ENCODE measurements around the gene FAM193B. TPM values are rescaled to one million over a fixed set of nuclear protein-coding genes. Genes with fewer than 3 reads are reported as not detected.
"Not testable (repeated sequence)": the region's sequence is repeated elsewhere in the genome, so short reads cannot be mapped to it uniquely, and the experiment has no call there.

FAM193B gene
- total RNA-seq, 6 experiments from 2014 or later: 22.1 to 55.4 (median 39.2) TPM

GRCh38 chr5:177535125-177535524, 19.2 kb downstream of the FAM193B start:
- Histone ChIP-seq H3K27ac (peak overlapping the region in 2 of 3 donors; percentile 19 to 26), H3K27me3 (no peaks in the 10 kb centered on the region), H3K4me3 (no peak overlapping the region), H3K4me1 (peaks cover 0 to 17% (median 6%) of the 10 kb centered on the region in 4 donors), H3K36me3 (peaks cover 0 to 54% (median 6%) of the 10 kb centered on the region in 4 donors), H3K9me3 (no peaks in the 10 kb centered on the region)
- ATAC-seq: peak; percentile 54 to 70 (median 61)
- intact Hi-C loops (cut with DNase I): no loop called here
- 17% methylated on average over 7 of the region's 7 CpGs for WGBS (ENCODE audit: insufficient coverage, low coverage, low lambda C conversion rate, missing lambda C conversion rate)
- no peak for DNase-seq
- peak; percentile 4 to 27 (median 8) for TF ChIP-seq CTCF (IDR thresholded peaks at IDR 0.05)
- no peak for TF ChIP-seq POLR2A (IDR thresholded peaks at IDR 0.05)

GRCh38 chr5:177534433-177534832, 19.9 kb downstream of the FAM193B start:
- peak in 1 of 3 donors; percentile 62 for DNase-seq
- intact Hi-C loops (cut with DNase I); H3K4me3 ChIP-seq; H3K27me3 ChIP-seq; H3K9me3 ChIP-seq: not testable (repeated sequence)
- H3K4me1 ChIP-seq: peaks cover 0 to 17% (median 6%) of the 10 kb centered on the region in 4 donors
- WGBS (ENCODE audit: insufficient coverage, low coverage, low lambda C conversion rate, missing lambda C conversion rate): 23% methylated on average over 4 of the region's 7 CpGs
- H3K36me3 ChIP-seq: peaks cover 0 to 61% (median 6%) of the 10 kb centered on the region in 4 donors
- peak overlapping the region in 2 of 3 donors; percentile 19 to 26 for H3K27ac ChIP-seq
- peak; percentile 70 to 76 (median 71) for ATAC-seq

GRCh38 chr5:177531209-177531940, 23.0 kb downstream of the FAM193B start:
- TF ChIP-seq POLR2A (IDR thresholded peaks at IDR 0.05): no peak
- no peak for DNase-seq
- WGBS (ENCODE audit: insufficient coverage, low coverage, low lambda C conversion rate, missing lambda C conversion rate): 83% methylated on average over 1 of the region's 27 CpGs
- peaks cover 0 to 56% (median 16%) of the 10 kb centered on the region in 4 donors for H3K36me3 ChIP-seq
- H3K9me3 ChIP-seq: no peaks in the 10 kb centered on the region
- no peak overlapping the region for H3K4me3 ChIP-seq
- H3K27ac ChIP-seq: no peak overlapping the region
- no peaks in the 10 kb centered on the region for H3K27me3 ChIP-seq
- ATAC-seq: no peak
- intact Hi-C loops (cut with DNase I): no loop called here
- peaks cover 0 to 17% (median 6%) of the 10 kb centered on the region in 4 donors for H3K4me1 ChIP-seq

- DNase-seq: no peak
- 74% methylated on average over 2 of the region's 3 CpGs for WGBS (ENCODE audit: insufficient coverage, low coverage, low lambda C conversion rate, missing lambda C conversion rate)
- no peak overlapping the region for H3K4me3 ChIP-seq
- H3K4me1 ChIP-seq: peaks cover 0 to 17% (median 6%) of the 10 kb centered on the region in 4 donors
- intact Hi-C loops (cut with DNase I): no loop called here
- no peak for ATAC-seq
- no peaks in the 10 kb centered on the region for H3K27me3 ChIP-seq
- H3K27ac ChIP-seq: no peak overlapping the region
- peaks cover 0 to 64% (median 14%) of the 10 kb centered on the region in 4 donors for H3K36me3 ChIP-seq
- H3K9me3 ChIP-seq: no peaks in the 10 kb centered on the region
- no peak for TF ChIP-seq POLR2A (IDR thresholded peaks at IDR 0.05)
- no peak for TF ChIP-seq CTCF (IDR thresholded peaks at IDR 0.05)
Measured at GRCh38 chr5:177530638-177531037, 23.7 kb downstream of the FAM193B start.

- WGBS (ENCODE audit: insufficient coverage, low coverage, low lambda C conversion rate, missing lambda C conversion rate): 78% methylated on average over 4 of the region's 12 CpGs
Measured at GRCh38 chr5:177529247-177530203, 24.8 kb downstream of the FAM193B start.

More at GRCh38 chr5:177529247-177530203, 24.8 kb downstream of the FAM193B start:
- peaks cover 0 to 75% (median 16%) of the 10 kb centered on the region in 4 donors for H3K36me3 ChIP-seq
- DNase-seq (no peak), ATAC-seq (no peak)
- no peak overlapping the region for H3K4me3 ChIP-seq
- peaks cover 0 to 8% (median 3%) of the 10 kb centered on the region in 4 donors for H3K4me1 ChIP-seq
- TF ChIP-seq CTCF (IDR thresholded peaks at IDR 0.05) (no peak), POLR2A (IDR thresholded peaks at IDR 0.05) (no peak)
- no peak overlapping the region for H3K27ac ChIP-seq
- no peaks in the 10 kb centered on the region for H3K9me3 ChIP-seq
- intact Hi-C loops (cut with DNase I): no loop called here
- H3K27me3 ChIP-seq: no peaks in the 10 kb centered on the region

Data from right lobe of liver (tissue), 6 donors.